ENCODE results near the gene BCAT1.
A peak's percentile ranks its signal among the peaks of the same experiment; 100 is the strongest.

Gene BCAT1

DNA sequence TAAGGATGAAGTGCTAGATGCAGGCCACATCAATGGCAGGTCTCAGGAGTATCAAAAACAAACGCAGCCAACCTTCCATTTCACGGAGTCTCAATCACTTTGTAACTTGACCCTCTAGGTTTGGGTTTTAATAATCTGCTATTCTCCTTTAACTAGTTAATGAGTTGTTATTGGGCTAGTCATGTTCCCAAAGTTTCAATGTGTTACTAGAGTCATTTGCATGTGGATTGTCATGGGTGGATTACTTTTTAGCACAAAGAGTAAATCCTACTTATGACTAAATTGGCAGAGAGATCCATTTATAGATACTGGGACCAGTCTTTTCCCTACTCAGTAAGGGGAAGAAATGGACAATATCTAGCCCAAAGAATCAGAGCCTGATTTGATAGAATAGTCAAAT lies 151.0 kb downstream of the BCAT1 start:
- in situ Hi-C loops (cut with MboI; ENCODE audit: low pct_unique_long_range_greater_than_20kb, low sequenced_read_pairs), result no loop called here
- DNase-seq, result no peak

DNA sequence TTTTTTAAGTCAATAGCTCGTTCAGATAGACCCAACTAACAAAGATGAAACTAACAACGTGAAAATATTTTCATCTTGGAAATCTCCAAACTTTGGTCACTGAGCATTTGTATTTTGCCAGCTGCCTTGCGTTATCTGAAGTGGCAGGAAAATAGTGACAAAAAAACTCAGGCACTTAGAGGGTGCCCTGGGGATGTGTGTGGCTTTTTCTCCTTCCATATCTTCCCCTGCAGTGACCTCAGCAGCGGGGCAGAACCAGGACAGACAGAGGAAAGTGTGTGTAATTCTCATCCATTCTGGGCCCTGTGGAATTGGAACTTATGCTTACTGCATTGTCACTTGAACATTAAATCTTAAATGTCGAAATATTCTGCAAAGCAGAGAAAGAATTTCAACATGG lies 152.0 kb downstream of the BCAT1 start:
- DNase-seq, result no peak

DNA sequence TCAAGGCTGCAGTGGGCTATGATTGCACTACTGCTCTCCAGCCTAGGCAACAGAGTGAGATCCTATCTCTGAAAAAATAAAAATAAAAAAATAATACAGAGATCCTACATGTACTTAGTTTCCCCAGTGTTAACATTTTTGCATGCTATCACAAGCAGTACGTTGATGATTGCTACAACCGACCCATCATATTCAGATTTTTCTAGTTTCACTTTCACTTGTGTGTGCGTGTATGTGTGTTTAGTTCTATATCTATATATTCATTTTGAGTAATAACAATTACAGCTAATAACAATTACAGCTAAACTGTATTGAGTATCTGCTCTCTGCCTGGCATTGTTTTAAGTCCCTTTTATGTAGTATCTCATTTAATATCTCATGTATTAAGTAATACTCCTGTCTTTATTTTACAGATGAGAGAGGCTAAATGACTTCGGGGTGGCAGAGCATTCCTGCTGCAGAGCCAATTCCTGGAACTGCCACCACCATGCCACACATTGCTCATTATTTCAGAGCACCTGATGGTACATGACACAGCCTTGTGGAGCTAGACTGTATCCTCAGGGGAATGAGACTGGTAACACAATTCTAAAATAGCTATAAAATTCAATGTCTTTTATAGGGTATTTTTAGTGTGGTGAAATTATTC lies 153.1 kb downstream of the BCAT1 start:
- in situ Hi-C loops (cut with MboI; ENCODE audit: low pct_unique_long_range_greater_than_20kb, low sequenced_read_pairs), result no loop called here
- DNase-seq, result peak; percentile 16

More for the DNA sequence above, 152.0 kb downstream of the BCAT1 start:
- in situ Hi-C loops (cut with MboI; ENCODE audit: low pct_unique_long_range_greater_than_20kb, low sequenced_read_pairs), result no loop called here

DNA sequence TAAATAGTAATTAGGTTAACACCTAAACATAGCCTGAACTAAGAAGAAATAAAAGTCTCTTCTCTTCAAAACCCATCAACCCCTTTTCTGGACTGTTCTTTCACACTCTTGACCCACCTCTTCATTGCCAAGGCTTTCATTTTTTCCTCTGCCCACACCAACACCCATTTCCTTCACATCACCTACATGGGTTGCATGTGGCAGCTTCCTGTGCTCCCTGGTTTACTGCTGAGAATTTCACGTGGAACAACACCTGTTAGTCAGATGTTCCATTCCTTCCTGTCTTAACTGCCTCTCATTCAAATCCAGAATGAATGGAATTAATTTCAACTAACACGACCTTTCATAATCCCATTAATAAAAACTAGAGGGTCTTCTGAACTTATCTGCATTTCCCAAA lies 157.3 kb downstream of the BCAT1 start:
- in situ Hi-C loops (cut with MboI; ENCODE audit: low pct_unique_long_range_greater_than_20kb, low sequenced_read_pairs), result no loop called here
- DNase-seq, result no peak

DNA sequence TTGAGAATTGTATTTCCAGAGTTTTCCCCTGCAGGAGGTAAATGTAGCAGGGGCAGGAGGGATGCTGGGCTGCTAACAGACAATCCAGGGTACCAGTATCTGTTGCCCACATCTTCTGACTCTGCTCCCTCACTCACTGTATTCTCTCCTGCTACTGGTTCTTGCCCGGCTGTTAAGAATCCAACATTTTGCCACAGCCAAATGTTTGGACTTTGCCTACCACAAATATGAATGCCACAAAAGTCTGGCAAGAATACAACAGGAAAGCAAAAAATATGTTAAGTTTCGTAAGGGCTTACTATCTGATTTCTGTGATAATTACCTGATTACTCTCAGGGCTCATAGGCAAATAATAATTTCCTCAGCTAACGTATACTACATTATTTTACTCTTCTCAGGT lies 160.0 kb downstream of the BCAT1 start:
- in situ Hi-C loops (cut with MboI; ENCODE audit: low pct_unique_long_range_greater_than_20kb, low sequenced_read_pairs), result no loop called here
- DNase-seq, result no peak

DNA sequence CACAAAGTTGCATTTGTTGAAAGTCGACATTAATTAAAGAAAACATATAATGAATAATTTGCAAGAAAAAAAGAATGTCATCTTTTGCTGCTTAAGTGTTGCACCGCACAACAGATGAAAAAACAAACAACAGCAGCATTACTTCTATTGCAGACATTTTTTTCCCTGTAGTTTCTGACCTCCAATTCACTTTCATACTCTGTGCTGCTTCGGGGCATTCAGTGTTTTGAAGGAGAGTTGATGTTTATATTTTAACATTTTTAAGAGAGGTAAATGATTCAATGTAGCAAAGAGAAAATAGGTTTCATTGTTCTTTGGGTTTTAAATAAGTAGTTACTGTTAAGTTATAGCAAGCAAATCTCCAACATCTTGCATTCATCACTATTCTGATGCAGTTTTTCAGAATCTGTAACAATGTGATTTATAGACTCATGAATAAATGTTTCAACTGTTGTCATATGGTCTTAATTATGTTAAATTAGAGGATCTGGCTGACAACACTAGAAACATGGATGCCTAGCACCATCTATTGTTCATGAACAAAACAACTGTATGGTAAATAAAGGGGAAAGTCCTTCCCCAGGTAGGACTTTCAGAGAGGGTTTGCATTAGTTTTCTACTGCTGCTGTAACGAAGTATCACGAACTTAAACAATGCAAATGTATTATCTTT lies 168.1 kb downstream of the BCAT1 start:
- in situ Hi-C loops (cut with MboI; ENCODE audit: low pct_unique_long_range_greater_than_20kb, low sequenced_read_pairs), result no loop called here
- DNase-seq, result no peak

DNA sequence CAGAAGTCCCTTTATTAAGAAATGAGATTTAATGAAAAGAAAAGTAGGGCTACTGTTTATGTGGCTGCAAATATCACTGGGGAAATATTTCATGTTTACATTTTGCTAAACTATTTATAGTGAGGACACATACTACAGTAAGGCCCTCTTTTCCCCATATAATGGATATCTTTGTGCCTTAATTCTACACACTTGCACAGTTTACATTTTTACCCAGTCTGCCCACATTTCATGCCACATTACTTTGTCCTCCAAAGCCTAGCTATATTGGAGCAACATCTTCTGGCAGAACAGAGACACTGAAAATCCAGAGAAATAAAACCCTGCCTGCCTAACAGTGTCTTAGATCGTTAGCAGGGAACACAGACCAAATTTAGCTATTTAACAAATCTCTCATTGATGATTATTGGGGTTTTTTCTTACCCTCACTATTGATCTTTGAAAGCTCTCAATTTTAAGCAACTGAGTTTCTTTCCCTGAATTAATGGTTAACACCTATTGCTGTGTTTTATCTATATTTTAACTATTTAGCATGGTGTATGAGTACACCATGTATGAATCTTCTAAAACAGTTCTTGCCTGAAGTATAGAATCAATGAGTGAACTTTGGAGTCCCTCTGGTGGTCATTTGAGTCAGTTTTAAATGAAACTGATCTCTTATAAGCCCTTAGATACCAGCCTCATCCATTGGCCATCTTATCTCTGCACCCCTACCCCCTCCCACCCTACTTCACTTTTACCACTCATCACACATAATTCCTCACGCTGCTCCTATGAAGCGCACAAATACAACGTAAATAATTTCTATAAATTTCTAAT lies 170.2 kb downstream of the BCAT1 start:
- DNase-seq, result peak; percentile 52
- in situ Hi-C loops (cut with MboI; ENCODE audit: low pct_unique_long_range_greater_than_20kb, low sequenced_read_pairs), result no loop called here

DNA sequence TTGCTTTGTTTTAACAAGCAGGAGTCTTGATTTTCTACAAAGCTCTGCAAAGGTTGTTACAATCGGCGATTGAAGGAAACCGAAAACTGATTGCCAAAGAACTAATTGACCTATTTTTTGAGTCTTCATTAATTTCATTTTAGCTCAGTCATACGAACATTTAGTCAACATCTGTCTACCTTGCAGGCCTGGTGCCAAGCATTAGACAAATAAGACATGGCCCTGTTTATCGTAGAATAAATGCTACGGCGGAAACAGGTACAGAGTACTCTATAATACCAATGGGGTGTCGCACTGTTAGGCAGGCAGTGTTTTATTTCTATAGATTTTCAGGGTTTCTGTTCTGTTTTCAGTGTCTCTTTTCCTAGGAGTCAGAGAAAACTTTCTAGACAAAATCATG lies 171.5 kb downstream of the BCAT1 start:
- in situ Hi-C loops (cut with MboI; ENCODE audit: low pct_unique_long_range_greater_than_20kb, low sequenced_read_pairs), result no loop called here
- DNase-seq, result no peak

DNA sequence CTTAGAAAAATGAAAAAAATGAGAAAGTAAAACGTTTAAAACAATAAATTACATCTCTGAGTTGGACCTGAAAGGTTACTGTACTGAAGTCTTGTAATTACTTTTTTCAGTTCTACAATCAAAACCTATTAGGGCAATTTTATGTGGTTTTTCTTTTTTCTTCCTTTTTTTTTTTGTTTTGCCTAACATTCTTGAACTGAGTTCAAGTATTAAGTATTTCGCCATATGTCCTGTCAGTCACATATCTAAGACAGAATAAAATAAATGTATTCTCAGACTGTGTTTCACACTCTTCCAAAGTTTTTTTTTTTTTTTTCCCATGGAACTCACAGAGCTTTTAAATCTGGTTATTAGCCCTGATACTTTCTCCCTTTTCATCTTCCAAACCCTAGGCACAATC lies 172.0 kb downstream of the BCAT1 start:
- in situ Hi-C loops (cut with MboI; ENCODE audit: low pct_unique_long_range_greater_than_20kb, low sequenced_read_pairs), result no loop called here
- no peak for DNase-seq

DNA sequence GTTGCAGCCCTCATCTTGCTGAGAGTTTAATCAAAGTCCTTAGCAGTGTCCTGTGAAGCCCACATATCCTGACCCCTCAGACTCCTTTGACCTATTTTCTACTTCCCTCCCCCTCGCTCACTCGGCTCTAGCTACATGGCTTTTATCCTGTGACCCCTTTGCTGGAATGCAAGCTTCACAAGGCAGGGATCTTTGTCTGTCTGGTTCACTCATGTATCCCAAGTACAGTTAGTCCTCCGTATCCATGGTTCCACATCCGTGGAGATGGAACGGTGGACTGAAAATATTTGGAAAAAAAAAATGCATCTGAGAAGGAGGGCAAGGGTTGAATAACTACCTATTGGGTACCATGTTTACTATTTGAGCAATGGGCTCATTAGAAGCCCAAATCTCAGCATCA lies 173.8 kb downstream of the BCAT1 start:
- no peak for DNase-seq
- in situ Hi-C loops (cut with MboI; ENCODE audit: low pct_unique_long_range_greater_than_20kb, low sequenced_read_pairs), result no loop called here

DNA sequence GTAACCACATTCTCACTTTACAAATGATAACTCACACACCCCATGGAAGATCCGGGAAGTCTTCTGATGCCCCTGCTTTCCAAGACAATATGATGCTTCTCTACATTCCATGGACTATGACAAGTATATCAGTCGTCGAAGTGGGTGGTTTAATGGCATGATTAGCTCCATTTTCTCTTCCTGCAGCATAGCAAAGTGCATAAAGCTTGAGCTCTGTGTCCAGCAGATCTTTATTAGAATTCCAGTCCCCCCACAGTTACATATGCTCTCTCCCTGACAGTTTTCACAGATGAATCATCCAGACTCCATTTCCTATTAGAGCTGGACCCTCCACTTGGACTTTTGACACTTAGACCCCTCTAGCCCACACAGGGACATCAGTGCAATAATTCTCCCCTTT lies 174.9 kb downstream of the BCAT1 start:
- DNase-seq, result no peak
- in situ Hi-C loops (cut with MboI; ENCODE audit: low pct_unique_long_range_greater_than_20kb, low sequenced_read_pairs), result no loop called here

DNA sequence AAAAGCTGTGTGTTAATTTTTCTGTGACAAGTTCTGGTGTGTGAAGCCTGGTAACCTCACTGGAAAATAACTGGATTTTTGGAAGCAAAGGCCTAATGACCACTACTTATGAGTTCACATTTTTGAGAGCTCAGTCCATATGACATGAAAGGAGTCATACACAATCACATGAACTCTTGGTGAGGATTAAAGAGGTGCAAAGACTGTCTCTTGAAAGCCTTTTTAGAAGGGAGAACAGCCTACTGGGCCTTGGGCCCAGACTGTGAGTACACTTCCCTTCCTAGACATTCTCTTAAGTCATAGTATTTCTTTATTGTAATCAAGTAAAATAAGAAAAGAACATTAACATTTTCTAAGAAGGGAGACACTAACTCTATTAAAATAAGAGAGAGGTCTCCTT lies 176.1 kb downstream of the BCAT1 start:
- no peak for DNase-seq
- in situ Hi-C loops (cut with MboI; ENCODE audit: low pct_unique_long_range_greater_than_20kb, low sequenced_read_pairs), result no loop called here

DNA sequence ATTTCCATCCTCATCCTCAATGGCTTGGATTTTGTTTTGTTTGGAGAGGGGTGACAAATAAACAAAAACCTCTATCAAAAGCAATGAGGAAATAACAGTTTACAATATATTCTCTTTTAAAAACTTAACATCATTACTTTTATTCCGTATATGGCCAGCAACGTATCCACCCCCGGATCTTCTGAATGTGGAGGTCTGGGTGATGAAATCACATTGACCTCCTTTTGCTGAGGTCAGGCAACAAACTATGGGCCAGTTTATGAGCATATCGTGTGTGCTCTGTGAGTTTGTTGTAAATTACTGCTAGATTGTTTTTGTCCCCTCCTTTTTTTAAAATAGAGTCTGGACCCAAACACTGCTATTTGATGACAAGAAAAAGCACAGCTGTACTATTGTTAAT lies 178.1 kb downstream of the BCAT1 start:
- in situ Hi-C loops (cut with MboI; ENCODE audit: low pct_unique_long_range_greater_than_20kb, low sequenced_read_pairs), result no loop called here
- DNase-seq, result no peak

DNA sequence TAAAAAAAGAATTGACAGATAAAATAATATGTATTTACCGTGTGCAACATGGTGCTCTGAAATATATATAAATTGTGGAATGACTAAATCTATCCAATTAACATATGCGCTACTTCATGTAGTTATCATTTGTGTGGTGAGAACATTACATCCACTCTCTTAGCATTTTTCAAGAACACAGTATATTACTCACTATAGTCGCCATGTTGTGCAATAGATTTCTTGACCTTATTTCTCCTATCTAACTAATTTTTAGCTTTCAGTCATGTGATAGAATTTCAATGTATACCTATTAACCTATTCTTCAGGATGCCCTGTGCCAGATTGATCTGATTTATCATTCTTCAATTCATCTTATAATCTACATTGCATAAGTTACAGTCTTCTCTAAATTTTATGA lies 178.6 kb downstream of the BCAT1 start:
- in situ Hi-C loops (cut with MboI; ENCODE audit: low pct_unique_long_range_greater_than_20kb, low sequenced_read_pairs), result no loop called here
- DNase-seq, result no peak

DNA sequence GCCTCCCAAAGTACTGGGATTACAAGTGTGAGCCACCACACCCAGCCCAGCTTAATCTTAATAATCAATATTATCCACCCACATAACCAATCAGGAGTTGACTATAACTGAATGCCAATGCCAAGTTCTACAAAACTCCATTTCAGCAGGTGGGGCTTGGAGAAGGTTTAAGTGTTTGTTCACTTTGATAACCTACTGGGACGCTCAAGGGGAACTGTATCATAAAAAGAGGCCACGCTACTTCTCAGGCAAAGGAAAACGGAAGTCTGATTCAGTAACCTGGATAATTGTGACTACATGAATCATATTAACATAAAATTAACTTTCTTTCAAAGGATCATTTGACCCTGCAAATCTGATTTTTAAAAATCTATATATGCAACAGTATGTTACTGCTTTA lies 179.2 kb downstream of the BCAT1 start:
- DNase-seq, result no peak
- in situ Hi-C loops (cut with MboI; ENCODE audit: low pct_unique_long_range_greater_than_20kb, low sequenced_read_pairs), result no loop called here

DNA sequence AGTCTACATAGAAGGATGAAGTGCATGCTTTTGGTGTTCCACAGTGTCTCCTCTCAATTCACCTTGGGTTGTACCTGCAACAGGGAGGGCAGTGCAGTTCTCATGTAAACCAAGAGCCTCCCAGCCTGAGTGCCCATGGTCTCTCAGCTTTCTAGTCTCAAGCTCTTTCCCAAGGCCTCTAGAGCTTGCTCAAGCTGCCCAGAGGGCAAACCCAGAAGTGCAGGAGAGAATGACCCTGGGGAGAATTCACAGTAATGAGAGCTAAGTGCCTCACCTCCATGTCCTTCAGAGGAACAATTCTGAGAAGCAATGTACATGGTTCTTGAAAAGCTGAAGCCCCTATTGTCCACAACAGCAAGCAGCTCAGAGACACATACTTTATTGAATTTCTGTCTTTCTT lies 180.5 kb downstream of the BCAT1 start:
- in situ Hi-C loops (cut with MboI; ENCODE audit: low pct_unique_long_range_greater_than_20kb, low sequenced_read_pairs), result no loop called here
- DNase-seq, result no peak

DNA sequence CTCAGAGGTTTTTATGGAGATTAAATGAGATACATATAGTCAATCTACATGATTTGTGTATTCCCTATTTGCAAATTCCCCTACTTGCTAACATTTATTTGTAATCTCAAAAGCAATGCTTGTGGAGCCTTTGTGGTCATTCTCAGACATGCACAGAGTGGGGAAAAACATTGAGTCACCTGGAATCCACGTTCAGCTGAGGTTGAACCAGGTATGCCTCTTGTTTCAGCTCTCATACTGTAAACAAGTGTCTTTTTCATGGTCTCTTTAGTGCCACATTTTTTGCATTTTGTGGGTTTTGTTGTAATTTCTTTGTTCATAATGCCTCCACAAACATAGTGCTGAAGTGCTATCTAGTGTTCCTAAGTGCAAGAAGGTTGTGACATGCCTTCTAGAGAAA lies 181.9 kb downstream of the BCAT1 start:
- in situ Hi-C loops (cut with MboI; ENCODE audit: low pct_unique_long_range_greater_than_20kb, low sequenced_read_pairs), result no loop called here
- no peak for DNase-seq

DNA sequence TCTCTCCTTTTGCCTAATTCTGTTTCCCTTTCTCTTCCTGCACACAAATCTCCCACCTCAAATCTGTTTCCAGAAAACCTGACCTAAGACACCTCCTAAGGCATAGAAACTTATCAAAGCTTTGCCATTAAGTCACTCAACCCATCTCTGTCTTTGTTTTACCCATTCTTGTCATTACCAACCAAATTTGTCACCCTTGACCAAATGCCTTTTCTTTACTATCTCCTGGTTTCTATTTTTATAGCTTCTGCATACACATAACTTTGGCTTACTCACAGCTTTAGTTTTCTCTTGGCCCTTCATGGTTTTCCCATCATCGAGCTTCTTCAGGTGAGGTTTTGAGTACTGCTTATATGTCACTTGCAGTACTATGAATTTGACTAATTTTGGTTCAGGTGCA lies 184.2 kb downstream of the BCAT1 start:
- no peak for DNase-seq
- in situ Hi-C loops (cut with MboI; ENCODE audit: low pct_unique_long_range_greater_than_20kb, low sequenced_read_pairs), result no loop called here

DNA sequence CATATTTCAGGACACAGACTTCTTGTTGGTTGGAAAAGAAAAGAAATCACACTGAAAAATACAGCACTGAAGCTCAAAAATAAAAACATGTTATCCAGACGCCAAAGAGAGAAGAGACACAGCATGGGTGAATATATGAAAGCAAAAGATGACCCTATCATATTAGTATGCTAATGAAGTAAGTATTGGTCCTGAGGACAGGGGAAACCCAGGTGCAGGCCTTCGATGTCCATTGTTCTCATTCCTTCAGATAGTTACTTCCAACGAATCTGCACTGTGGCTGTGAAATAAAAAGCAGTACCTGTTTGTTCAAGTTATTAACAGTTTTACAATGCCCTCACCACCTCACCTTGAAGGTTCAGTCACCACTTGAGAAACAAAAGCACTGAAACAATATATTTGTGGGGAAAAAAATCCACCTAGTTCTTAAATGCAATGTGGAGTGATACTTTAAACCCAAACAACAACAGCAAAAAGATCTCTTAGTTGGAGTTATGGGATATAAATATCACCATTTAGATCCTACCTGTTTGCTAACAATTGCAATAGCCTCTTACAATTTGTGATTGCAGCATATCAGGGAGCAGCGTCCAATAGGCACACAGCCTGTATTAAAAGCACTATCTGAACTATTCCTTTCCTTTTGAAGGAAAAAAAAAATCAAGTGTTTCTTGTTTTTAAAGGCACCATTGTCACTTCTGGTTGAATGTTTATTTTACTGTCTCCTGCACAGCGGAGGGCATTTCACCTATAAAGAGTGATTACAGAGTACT lies 188.1 kb downstream of the BCAT1 start:
- no peak for DNase-seq
- in situ Hi-C loops (cut with MboI; ENCODE audit: low pct_unique_long_range_greater_than_20kb, low sequenced_read_pairs), result no loop called here

DNA sequence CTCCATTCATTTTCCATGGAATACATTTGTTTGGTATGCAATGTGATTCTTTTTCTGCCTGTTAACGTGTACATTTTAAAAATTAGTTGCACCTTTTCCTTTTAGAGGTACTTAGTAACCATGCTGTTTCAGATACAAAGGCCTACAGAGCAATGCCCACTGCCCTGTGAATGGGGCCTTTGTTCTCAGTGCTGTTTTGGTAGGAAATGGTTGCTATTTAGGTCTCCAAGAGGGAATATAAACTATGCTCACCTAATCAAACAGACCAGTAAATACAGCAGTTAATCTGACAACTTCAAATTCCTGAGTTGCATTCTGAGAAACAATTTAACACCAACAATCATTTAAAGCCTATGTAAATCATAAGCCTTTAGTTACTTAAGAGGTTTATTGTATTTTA lies 188.7 kb downstream of the BCAT1 start:
- DNase-seq, result no peak
- in situ Hi-C loops (cut with MboI; ENCODE audit: low pct_unique_long_range_greater_than_20kb, low sequenced_read_pairs), result no loop called here
